IPS-18a (cell line): ENCODE measurements around the gene SUSD4.

Source experiments
- H3K27ac ChIP-seq: one replicate; pipeline ENCODE4 v1.5.1; 2013; ENCODE audit warnings: low read length
- H3K27me3 ChIP-seq: one replicate; pipeline ENCODE4 v1.6.1; 2013; ENCODE audit warnings: mild to moderate bottlenecking, low read length; ENCODE audit not compliant: control insufficient read depth, insufficient read depth
- H3K36me3 ChIP-seq: one replicate; pipeline ENCODE4 v1.6.1; 2013; ENCODE audit warnings: low read depth, low read length; ENCODE audit not compliant: control insufficient read depth
- H3K4me1 ChIP-seq: one replicate; pipeline ENCODE4 v1.6.1; 2013; ENCODE audit warnings: low read depth, low read length; ENCODE audit not compliant: control insufficient read depth
- H3K4me3 ChIP-seq: one replicate; pipeline ENCODE4 v1.5.1; 2013; ENCODE audit warnings: low read length
- H3K9ac ChIP-seq: one replicate; pipeline ENCODE4 v1.6.1; 2013; ENCODE audit warnings: mild to moderate bottlenecking, low read length, moderate library complexity
- H3K9me3 ChIP-seq: one replicate; pipeline ENCODE4 v1.6.1; 2013; ENCODE audit warnings: low read depth, low read length; ENCODE audit not compliant: control insufficient read depth

Gene SUSD4

DNA sequence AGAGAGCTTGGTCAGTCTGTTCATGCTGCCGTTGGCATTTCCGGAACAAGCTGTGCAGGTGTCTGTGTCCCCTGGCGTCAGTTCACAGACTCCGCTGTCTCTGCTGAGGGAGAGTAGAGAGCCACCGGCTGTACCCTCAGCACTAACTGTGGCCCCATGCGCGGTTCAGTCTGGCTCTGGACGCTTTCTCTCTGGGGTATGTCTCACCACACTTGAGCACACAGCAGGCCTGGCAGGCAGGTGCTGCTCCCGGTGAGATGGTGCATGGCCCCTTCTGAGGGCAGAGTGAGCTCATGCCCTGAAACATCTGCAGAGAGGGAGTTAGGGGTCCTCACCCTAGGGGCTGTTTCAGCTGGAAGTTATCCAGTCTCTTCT is 161.0 kb downstream of the SUSD4 start:
- Histone ChIP-seq H3K27ac (no peak overlapping the region), H3K27me3 (no peaks in the 10 kb centered on the region)

GRCh38 chr1:223202376-223203033 is 161.5 kb downstream of the SUSD4 start:
- no peak overlapping the region for H3K9ac ChIP-seq
- H3K27ac ChIP-seq, result no peak overlapping the region
- H3K9me3 ChIP-seq, result no peaks in the 10 kb centered on the region
- no peaks in the 10 kb centered on the region for H3K4me1 ChIP-seq
- H3K36me3 ChIP-seq, result no peaks in the 10 kb centered on the region
- H3K27me3 ChIP-seq, result no peaks in the 10 kb centered on the region
- H3K4me3 ChIP-seq, result no peak overlapping the region

More for the DNA sequence above, 161.0 kb downstream of the SUSD4 start:
- Histone ChIP-seq H3K36me3 (no peaks in the 10 kb centered on the region), H3K9ac (no peak overlapping the region), H3K4me1 (no peaks in the 10 kb centered on the region), H3K9me3 (no peaks in the 10 kb centered on the region), H3K4me3 (no peak overlapping the region)

GRCh38 chr1:223201967-223202366 is 162.0 kb downstream of the SUSD4 start:
- H3K4me1 ChIP-seq, result no peaks in the 10 kb centered on the region
- no peak overlapping the region for H3K27ac ChIP-seq
- no peaks in the 10 kb centered on the region for H3K36me3 ChIP-seq
- no peak overlapping the region for H3K9ac ChIP-seq
- H3K9me3 ChIP-seq, result no peaks in the 10 kb centered on the region
- H3K4me3 ChIP-seq, result no peak overlapping the region
- H3K27me3 ChIP-seq, result no peaks in the 10 kb centered on the region

GRCh38 chr1:223200903-223201302 is 163.1 kb downstream of the SUSD4 start:
- Histone ChIP-seq H3K4me1 (no peaks in the 10 kb centered on the region), H3K36me3 (no peaks in the 10 kb centered on the region), H3K9me3 (no peaks in the 10 kb centered on the region), H3K9ac (no peak overlapping the region), H3K27me3 (no peaks in the 10 kb centered on the region), H3K27ac (no peak overlapping the region), H3K4me3 (no peak overlapping the region)

- H3K9me3 ChIP-seq, result no peaks in the 10 kb centered on the region
- no peak overlapping the region for H3K27ac ChIP-seq
- no peaks in the 10 kb centered on the region for H3K36me3 ChIP-seq
- H3K27me3 ChIP-seq, result no peaks in the 10 kb centered on the region
- H3K4me3 ChIP-seq, result no peak overlapping the region
- H3K9ac ChIP-seq, result no peak overlapping the region
- no peaks in the 10 kb centered on the region for H3K4me1 ChIP-seq
Observed at GRCh38 chr1:223199094-223199647, 164.8 kb downstream of the SUSD4 start.

DNA sequence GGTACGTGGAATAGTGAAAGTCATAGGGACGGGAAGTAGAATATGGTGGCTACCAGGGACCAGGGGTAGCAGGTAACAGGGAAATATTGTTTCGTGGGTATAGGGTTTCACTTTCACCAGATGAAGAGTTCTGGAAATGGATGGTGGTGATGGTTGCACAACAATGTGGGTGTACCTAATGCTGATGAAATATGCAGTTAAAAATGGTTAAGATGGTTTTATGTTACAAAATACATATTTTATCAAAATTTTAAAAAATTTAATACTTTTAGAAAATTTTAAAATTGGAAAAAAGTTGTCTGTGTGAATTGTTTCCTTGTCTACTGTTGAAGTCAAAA is 165.4 kb downstream of the SUSD4 start:
- Histone ChIP-seq H3K27me3 (no peaks in the 10 kb centered on the region), H3K36me3 (no peaks in the 10 kb centered on the region), H3K27ac (no peak overlapping the region), H3K4me3 (no peak overlapping the region), H3K9me3 (no peaks in the 10 kb centered on the region), H3K4me1 (no peaks in the 10 kb centered on the region), H3K9ac (no peak overlapping the region)

GRCh38 chr1:223197923-223198627 is 165.9 kb downstream of the SUSD4 start:
- Histone ChIP-seq H3K27ac (no peak overlapping the region), H3K36me3 (no peaks in the 10 kb centered on the region), H3K27me3 (no peaks in the 10 kb centered on the region), H3K9me3 (no peaks in the 10 kb centered on the region), H3K9ac (no peak overlapping the region), H3K4me1 (no peaks in the 10 kb centered on the region), H3K4me3 (no peak overlapping the region)

- Histone ChIP-seq H3K9ac (no peak overlapping the region), H3K9me3 (no peaks in the 10 kb centered on the region), H3K27ac (no peak overlapping the region), H3K4me1 (no peaks in the 10 kb centered on the region), H3K27me3 (no peaks in the 10 kb centered on the region), H3K4me3 (no peak overlapping the region), H3K36me3 (no peaks in the 10 kb centered on the region)
Observed at GRCh38 chr1:223189903-223190724, 173.9 kb downstream of the SUSD4 start.

- Histone ChIP-seq H3K27ac (no peak overlapping the region), H3K9ac (no peak overlapping the region), H3K9me3 (no peaks in the 10 kb centered on the region), H3K27me3 (no peaks in the 10 kb centered on the region), H3K4me3 (no peak overlapping the region), H3K36me3 (no peaks in the 10 kb centered on the region), H3K4me1 (no peaks in the 10 kb centered on the region)
Observed at GRCh38 chr1:223189525-223189902, 174.5 kb downstream of the SUSD4 start.

- no peak overlapping the region for H3K27ac ChIP-seq
- no peak overlapping the region for H3K9ac ChIP-seq
- no peaks in the 10 kb centered on the region for H3K36me3 ChIP-seq
- no peaks in the 10 kb centered on the region for H3K27me3 ChIP-seq
- H3K4me3 ChIP-seq, result no peak overlapping the region
- H3K9me3 ChIP-seq, result no peaks in the 10 kb centered on the region
- no peaks in the 10 kb centered on the region for H3K4me1 ChIP-seq
Observed at GRCh38 chr1:223188618-223189356, 175.2 kb downstream of the SUSD4 start.

GRCh38 chr1:223186800-223187199 is 177.2 kb downstream of the SUSD4 start:
- Histone ChIP-seq H3K9ac (no peak overlapping the region), H3K9me3 (no peaks in the 10 kb centered on the region), H3K4me3 (no peak overlapping the region), H3K4me1 (no peaks in the 10 kb centered on the region), H3K27ac (no peak overlapping the region), H3K27me3 (peaks cover 3% of the 10 kb centered on the region), H3K36me3 (no peaks in the 10 kb centered on the region)
